Effector memory CD8-positive, alpha-beta T cell (primary cell): ENCODE results near the gene NUDT16.

Experiments
- ATAC-seq: fragments of 150-1000 bp; cut with Tn5 transposase; replicated peaks from 2 replicates; pipeline ENCODE4 v1.10.0; 2021; ENCODE audit warnings: mild to moderate bottlenecking, moderate library complexity
- DNase-seq, 3 experiments: peaks; one replicate each; pipeline ENCODE4 v3.0.0; 2021
- H3K27ac Mint-ChIP-seq, 2 donors: one replicate each; pipeline ENCODE4 v1.8.0; 2022; ENCODE audit warnings: mild to moderate bottlenecking in 2 of 2, mixed read lengths in 2 of 2, moderate library complexity in 2 of 2
- H3K27me3 Mint-ChIP-seq, 2 donors: one replicate each; pipeline ENCODE4 v1.8.0; 2022; ENCODE audit warnings: mixed read lengths in 2 of 2
- H3K36me3 Mint-ChIP-seq: one replicate; pipeline ENCODE4 v1.8.0; 2022; ENCODE audit warnings: mild to moderate bottlenecking, moderate library complexity, mixed read lengths; ENCODE audit not compliant: insufficient read depth
- H3K4me1 Mint-ChIP-seq, 2 donors: one replicate each; pipeline ENCODE4 v1.8.0; 2022; ENCODE audit warnings: low read depth in 2 of 2, mixed read lengths in 2 of 2
- H3K4me3 Mint-ChIP-seq, 2 donors: one replicate each; pipeline ENCODE4 v1.8.0; 2022; ENCODE audit warnings: mild to moderate bottlenecking in 2 of 2, mixed read lengths in 2 of 2, moderate library complexity in 2 of 2
- H3K9me3 Mint-ChIP-seq, 2 donors: one replicate each; pipeline ENCODE4 v1.8.0; 2022; ENCODE audit warnings: mixed read lengths in 2 of 2

Gene NUDT16

GRCh38 chr3:131394400-131394799, 12.8 kb downstream of the NUDT16 start:
- H3K36me3 Mint-ChIP-seq: no peaks in the 10 kb centered on the region
- no peaks in the 10 kb centered on the region for H3K4me1 Mint-ChIP-seq
- H3K9me3 Mint-ChIP-seq: no peaks in the 10 kb centered on the region
- no peak overlapping the region for H3K27ac Mint-ChIP-seq
- no peak for DNase-seq
- no peak overlapping the region for H3K4me3 Mint-ChIP-seq
- peaks cover 0 to 17% of the 10 kb centered on the region in 2 donors for H3K27me3 Mint-ChIP-seq
- no peak for ATAC-seq

DNA sequence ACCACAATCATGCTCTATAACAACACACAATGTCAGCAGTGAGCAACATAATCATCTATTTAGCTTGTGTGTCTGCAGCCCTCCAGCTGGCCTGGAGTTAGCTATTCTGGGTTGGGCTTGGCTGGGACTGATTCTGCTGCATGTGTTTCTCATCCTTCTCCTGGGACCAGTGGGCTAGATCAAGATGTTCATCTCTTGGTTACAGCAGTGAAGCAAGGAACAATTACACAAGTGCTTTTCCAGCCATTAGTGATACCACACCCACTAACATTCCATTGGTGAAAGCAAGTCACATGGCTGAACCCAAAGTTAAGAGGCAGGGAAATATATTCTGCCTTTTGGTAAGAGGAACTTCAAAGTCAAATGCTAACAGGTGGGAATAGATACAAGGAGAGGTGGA, 14.6 kb downstream of the NUDT16 start:
- Mint-ChIP-seq H3K27me3 (peaks cover 0 to 18% of the 10 kb centered on the region in 2 donors), H3K9me3 (no peaks in the 10 kb centered on the region)

DNA sequence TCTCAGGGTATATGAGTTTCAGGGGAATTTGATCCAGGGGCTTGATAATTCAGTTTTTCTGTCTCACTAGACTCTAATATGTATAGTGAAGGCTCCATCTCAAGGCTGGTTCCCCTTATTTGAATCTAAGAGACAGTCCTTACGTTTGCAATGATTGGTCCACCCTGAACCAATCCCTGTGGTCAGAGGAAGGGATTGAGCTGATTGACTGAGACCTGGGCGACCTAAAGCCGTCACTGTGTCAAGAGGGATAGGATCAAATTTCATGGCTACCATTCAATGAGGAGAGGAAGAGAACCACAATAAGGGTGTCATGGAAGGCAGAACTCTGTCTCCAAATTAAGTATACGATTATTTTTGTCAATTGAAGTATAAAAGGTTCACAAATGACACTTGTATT, 16.3 kb downstream of the NUDT16 start:
- H3K4me1 Mint-ChIP-seq: no peaks in the 10 kb centered on the region
- no peak overlapping the region for H3K27ac Mint-ChIP-seq
- H3K36me3 Mint-ChIP-seq: peaks cover 3% of the 10 kb centered on the region
- H3K9me3 Mint-ChIP-seq: no peaks in the 10 kb centered on the region
- DNase-seq (no peak), ATAC-seq (no peak)
- no peak overlapping the region for H3K4me3 Mint-ChIP-seq
- H3K27me3 Mint-ChIP-seq: peaks cover 0 to 24% of the 10 kb centered on the region in 2 donors

More for the DNA sequence above, 14.6 kb downstream of the NUDT16 start:
- no peak overlapping the region for H3K4me3 Mint-ChIP-seq
- ATAC-seq (no peak), DNase-seq (no peak)
- H3K27ac Mint-ChIP-seq: no peak overlapping the region
- no peaks in the 10 kb centered on the region for H3K4me1 Mint-ChIP-seq
- peaks cover under 1% of the 10 kb centered on the region for H3K36me3 Mint-ChIP-seq

DNA sequence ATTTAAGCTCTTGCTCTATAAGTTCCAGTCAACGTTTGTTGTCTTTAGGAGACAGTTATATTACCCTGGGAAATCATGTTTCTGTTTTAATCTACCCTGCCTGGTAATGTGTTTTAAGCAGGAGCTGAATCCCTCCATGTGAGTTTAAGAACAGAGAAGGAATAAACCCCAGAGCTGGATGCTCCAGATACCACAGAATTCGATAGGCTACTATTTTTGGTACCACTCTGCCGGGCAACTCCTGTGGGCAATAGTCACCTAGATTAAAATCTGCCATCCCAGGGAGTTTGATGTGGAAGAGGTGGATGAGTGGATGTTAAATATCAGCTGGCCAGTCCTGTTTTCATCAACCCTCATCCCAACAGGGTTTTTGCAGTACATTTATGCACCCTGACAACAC, 20.4 kb downstream of the NUDT16 start:
- DNase-seq: no peak
- Mint-ChIP-seq H3K36me3 (peaks cover 3% of the 10 kb centered on the region), H3K4me1 (no peaks in the 10 kb centered on the region), H3K27ac (no peak overlapping the region), H3K4me3 (no peak overlapping the region), H3K9me3 (peaks cover 0 to 1% of the 10 kb centered on the region in 2 donors), H3K27me3 (peaks cover 16 to 32% of the 10 kb centered on the region in 2 donors)
- ATAC-seq: no peak

GRCh38 chr3:131402391-131403039, 20.9 kb downstream of the NUDT16 start:
- H3K27ac Mint-ChIP-seq: no peak overlapping the region
- peaks cover 21 to 32% of the 10 kb centered on the region in 2 donors for H3K27me3 Mint-ChIP-seq
- peaks cover 3% of the 10 kb centered on the region for H3K36me3 Mint-ChIP-seq
- H3K4me1 Mint-ChIP-seq: no peaks in the 10 kb centered on the region
- ATAC-seq (no peak), DNase-seq (no peak)
- H3K4me3 Mint-ChIP-seq: no peak overlapping the region
- peaks cover 0 to 1% of the 10 kb centered on the region in 2 donors for H3K9me3 Mint-ChIP-seq

DNA sequence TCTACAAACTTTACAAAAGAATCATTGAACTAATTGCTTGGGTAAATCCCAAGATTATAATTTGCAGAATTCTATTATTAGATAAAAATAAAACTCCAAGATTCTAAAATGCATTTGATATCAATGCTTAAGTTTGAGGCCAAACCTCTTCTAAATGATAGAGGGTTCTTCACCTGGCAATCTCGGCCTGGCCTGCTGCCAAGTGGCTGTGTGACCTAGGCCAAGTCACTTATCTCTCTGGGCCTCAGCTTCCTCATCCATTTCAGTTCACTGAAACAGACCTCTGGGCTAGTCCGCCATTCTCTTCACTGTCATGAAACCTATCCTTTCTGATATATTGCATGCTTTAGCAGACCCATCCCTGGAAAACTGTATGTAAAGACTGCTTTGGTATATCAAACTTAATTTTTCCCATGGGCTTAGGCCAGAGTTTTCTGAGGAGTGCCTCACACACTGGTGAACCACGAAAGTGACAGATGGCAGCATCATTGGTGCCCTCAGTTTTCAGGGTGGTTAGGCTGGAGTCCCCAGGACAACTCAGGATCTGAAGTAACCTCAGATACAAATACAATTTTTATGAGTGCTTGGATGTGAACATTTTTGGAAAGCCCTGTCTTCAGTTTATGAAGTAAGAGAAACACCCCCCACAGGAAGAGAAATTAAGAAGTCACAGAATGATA, 21.8 kb downstream of the NUDT16 start:
- peaks cover 3% of the 10 kb centered on the region for H3K36me3 Mint-ChIP-seq
- DNase-seq (no peak), ATAC-seq (no peak)
- H3K4me1 Mint-ChIP-seq: no peaks in the 10 kb centered on the region
- H3K27me3 Mint-ChIP-seq: peaks cover 24 to 26% of the 10 kb centered on the region in 2 donors
- no peak overlapping the region for H3K4me3 Mint-ChIP-seq
- peaks cover 0 to 1% of the 10 kb centered on the region in 2 donors for H3K9me3 Mint-ChIP-seq
- no peak overlapping the region for H3K27ac Mint-ChIP-seq

- ATAC-seq (no peak), DNase-seq (no peak)
- no peak overlapping the region for H3K4me3 Mint-ChIP-seq
- peaks cover 0 to 1% of the 10 kb centered on the region in 2 donors for H3K9me3 Mint-ChIP-seq
- peaks cover 22 to 26% of the 10 kb centered on the region in 2 donors for H3K27me3 Mint-ChIP-seq
- H3K4me1 Mint-ChIP-seq: no peaks in the 10 kb centered on the region
- H3K36me3 Mint-ChIP-seq: peaks cover 3% of the 10 kb centered on the region
- no peak overlapping the region for H3K27ac Mint-ChIP-seq
Observed at GRCh38 chr3:131405411-131405810, 23.8 kb downstream of the NUDT16 start.

DNA sequence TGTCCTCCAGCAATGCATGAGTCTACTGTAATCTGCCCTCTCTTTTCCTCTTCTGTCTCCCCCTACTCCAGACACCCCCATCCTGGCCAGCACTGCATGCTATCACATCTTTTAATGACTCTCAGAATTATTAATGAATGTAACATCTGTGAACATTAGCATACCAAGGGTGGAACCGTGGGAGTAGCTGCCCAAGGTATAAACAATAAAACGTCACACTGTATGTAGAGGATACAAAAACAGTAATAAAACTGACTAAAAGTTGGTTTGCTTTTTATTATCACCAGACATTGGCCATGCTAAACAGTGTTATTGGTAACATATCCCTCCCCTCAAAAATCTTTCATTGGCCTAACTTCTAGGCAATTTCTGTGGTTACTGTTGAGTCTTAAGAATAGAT, 24.7 kb downstream of the NUDT16 start:
- Mint-ChIP-seq H3K27ac (no peak overlapping the region), H3K36me3 (peaks cover 2% of the 10 kb centered on the region), H3K9me3 (peaks cover 0 to 1% of the 10 kb centered on the region in 2 donors), H3K27me3 (peaks cover 16 to 26% of the 10 kb centered on the region in 2 donors), H3K4me1 (no peaks in the 10 kb centered on the region), H3K4me3 (no peak overlapping the region)
- DNase-seq: no peak
- no peak for ATAC-seq

DNA sequence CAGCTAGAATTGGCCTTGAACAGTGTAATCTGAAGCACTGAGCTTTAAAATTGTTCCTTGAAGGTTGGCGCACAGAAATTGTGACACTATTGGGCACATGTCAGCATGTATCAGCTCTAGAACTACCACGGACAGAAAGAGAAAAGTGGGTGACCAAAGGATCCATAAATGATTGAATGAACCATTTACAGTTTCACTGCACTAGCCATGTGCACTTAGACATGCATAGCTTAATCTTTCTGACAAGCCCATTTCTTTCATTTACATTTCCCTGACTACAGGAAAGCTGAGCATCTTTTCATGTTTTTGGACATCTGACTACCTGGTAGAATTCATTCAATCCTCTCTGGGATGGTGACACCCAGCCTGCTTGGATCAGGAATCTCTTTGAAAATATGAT, 36.2 kb downstream of the NUDT16 start:
- H3K27me3 Mint-ChIP-seq: peaks cover 14 to 19% of the 10 kb centered on the region in 2 donors
- peaks cover 5 to 8% of the 10 kb centered on the region in 2 donors for H3K9me3 Mint-ChIP-seq
- no peaks in the 10 kb centered on the region for H3K36me3 Mint-ChIP-seq
- H3K4me1 Mint-ChIP-seq: no peaks in the 10 kb centered on the region
- DNase-seq (no peak), ATAC-seq (no peak)
- no peak overlapping the region for H3K27ac Mint-ChIP-seq
- no peak overlapping the region for H3K4me3 Mint-ChIP-seq

GRCh38 chr3:131421301-131421700, 39.7 kb downstream of the NUDT16 start:
- no peaks in the 10 kb centered on the region for H3K36me3 Mint-ChIP-seq
- ATAC-seq (no peak), DNase-seq (no peak)
- no peak overlapping the region for H3K27ac Mint-ChIP-seq
- H3K4me3 Mint-ChIP-seq: no peak overlapping the region
- H3K9me3 Mint-ChIP-seq: no peaks in the 10 kb centered on the region
- peaks cover 14 to 37% of the 10 kb centered on the region in 2 donors for H3K27me3 Mint-ChIP-seq
- H3K4me1 Mint-ChIP-seq: no peaks in the 10 kb centered on the region

GRCh38 chr3:131421957-131422498, 40.5 kb downstream of the NUDT16 start:
- Mint-ChIP-seq H3K27ac (no peak overlapping the region), H3K4me3 (no peak overlapping the region), H3K36me3 (no peaks in the 10 kb centered on the region), H3K27me3 (peaks cover 14 to 37% of the 10 kb centered on the region in 2 donors), H3K9me3 (no peaks in the 10 kb centered on the region), H3K4me1 (no peaks in the 10 kb centered on the region)
- ATAC-seq: no peak
- DNase-seq: no peak

GRCh38 chr3:131427226-131427625, 45.7 kb downstream of the NUDT16 start:
- Mint-ChIP-seq H3K27ac (no peak overlapping the region), H3K4me3 (no peak overlapping the region), H3K9me3 (no peaks in the 10 kb centered on the region), H3K4me1 (no peaks in the 10 kb centered on the region), H3K36me3 (no peaks in the 10 kb centered on the region), H3K27me3 (peaks cover 23 to 37% of the 10 kb centered on the region in 2 donors)
- no peak for DNase-seq
- no peak for ATAC-seq

GRCh38 chr3:131431754-131432153, 50.2 kb downstream of the NUDT16 start:
- DNase-seq: no peak
- no peak overlapping the region for H3K4me3 Mint-ChIP-seq
- H3K36me3 Mint-ChIP-seq: no peaks in the 10 kb centered on the region
- ATAC-seq: no peak
- no peaks in the 10 kb centered on the region for H3K4me1 Mint-ChIP-seq
- H3K9me3 Mint-ChIP-seq: no peaks in the 10 kb centered on the region
- no peak overlapping the region for H3K27ac Mint-ChIP-seq
- peaks cover 9 to 28% of the 10 kb centered on the region in 2 donors for H3K27me3 Mint-ChIP-seq

- Mint-ChIP-seq H3K27me3 (peaks cover 9 to 28% of the 10 kb centered on the region in 2 donors), H3K27ac (no peak overlapping the region)
Observed at GRCh38 chr3:131432441-131432840, 50.9 kb downstream of the NUDT16 start.

More at GRCh38 chr3:131432441-131432840, 50.9 kb downstream of the NUDT16 start:
- Mint-ChIP-seq H3K9me3 (no peaks in the 10 kb centered on the region), H3K36me3 (no peaks in the 10 kb centered on the region), H3K4me3 (no peak overlapping the region), H3K4me1 (no peaks in the 10 kb centered on the region)
- ATAC-seq: no peak
- DNase-seq: no peak
